ENCODE measurements around the gene TRABD. TPM values are rescaled to one million over a fixed set of nuclear protein-coding genes. Genes with fewer than 3 reads are reported as not detected.

Gene TRABD
- total RNA-seq, 4 donors from 2014 or later, result 35.7 to 78.2 (median 39.1) TPM

GRCh38 chr22:50157709-50158375, 27.9 kb upstream of the TRABD start:
- 67% methylated on average over 19 of the region's 21 CpGs for WGBS

GRCh38 chr22:50160947-50161346, 24.8 kb upstream of the TRABD start:
- no peaks in the 10 kb centered on the region for H3K9me3 ChIP-seq
- peaks cover 10% of the 10 kb centered on the region for H3K27me3 ChIP-seq
- no peak overlapping the region for H3K4me3 ChIP-seq
- H3K4me1 ChIP-seq, result peaks cover 3% of the 10 kb centered on the region
- H3K36me3 ChIP-seq, result no peaks in the 10 kb centered on the region
- WGBS, result 94% methylated on average over 6 of the region's 7 CpGs
- DNase-seq (ENCODE audit: low spot score in 2 of 2), result peak in 1 of 2 donors; percentile 64
- TF ChIP-seq EP300 (IDR thresholded peaks at IDR 0.05) (no peak), POLR2A (IDR thresholded peaks at IDR 0.05) (no peak), POLR2AphosphoS5 (IDR thresholded peaks at IDR 0.05) (no peak)
- TF ChIP-seq, protein P1, sequence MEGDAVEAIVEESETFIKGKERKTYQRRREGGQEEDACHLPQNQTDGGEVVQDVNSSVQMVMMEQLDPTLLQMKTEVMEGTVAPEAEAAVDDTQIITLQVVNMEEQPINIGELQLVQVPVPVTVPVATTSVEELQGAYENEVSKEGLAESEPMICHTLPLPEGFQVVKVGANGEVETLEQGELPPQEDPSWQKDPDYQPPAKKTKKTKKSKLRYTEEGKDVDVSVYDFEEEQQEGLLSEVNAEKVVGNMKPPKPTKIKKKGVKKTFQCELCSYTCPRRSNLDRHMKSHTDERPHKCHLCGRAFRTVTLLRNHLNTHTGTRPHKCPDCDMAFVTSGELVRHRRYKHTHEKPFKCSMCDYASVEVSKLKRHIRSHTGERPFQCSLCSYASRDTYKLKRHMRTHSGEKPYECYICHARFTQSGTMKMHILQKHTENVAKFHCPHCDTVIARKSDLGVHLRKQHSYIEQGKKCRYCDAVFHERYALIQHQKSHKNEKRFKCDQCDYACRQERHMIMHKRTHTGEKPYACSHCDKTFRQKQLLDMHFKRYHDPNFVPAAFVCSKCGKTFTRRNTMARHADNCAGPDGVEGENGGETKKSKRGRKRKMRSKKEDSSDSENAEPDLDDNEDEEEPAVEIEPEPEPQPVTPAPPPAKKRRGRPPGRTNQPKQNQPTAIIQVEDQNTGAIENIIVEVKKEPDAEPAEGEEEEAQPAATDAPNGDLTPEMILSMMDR (IDR thresholded peaks at IDR 0.05), result no peak
- no peak overlapping the region for H3K27ac ChIP-seq

More at GRCh38 chr22:50157709-50158375, 27.9 kb upstream of the TRABD start:
- H3K9me3 ChIP-seq, result no peaks in the 10 kb centered on the region
- peaks cover 3% of the 10 kb centered on the region for H3K4me1 ChIP-seq
- no peak for TF ChIP-seq POLR2AphosphoS5 (IDR thresholded peaks at IDR 0.05)
- TF ChIP-seq EP300 (IDR thresholded peaks at IDR 0.05), result no peak
- TF ChIP-seq POLR2A (IDR thresholded peaks at IDR 0.05), result no peak
- TF ChIP-seq, protein P1 (IDR thresholded peaks at IDR 0.05), result no peak
- peak; percentile 70 to 79 for DNase-seq (ENCODE audit: low spot score in 2 of 2)
- H3K27me3 ChIP-seq, result peaks cover 7% of the 10 kb centered on the region
- no peaks in the 10 kb centered on the region for H3K36me3 ChIP-seq
- no peak overlapping the region for H3K27ac ChIP-seq
- no peak overlapping the region for H3K4me3 ChIP-seq

DNA sequence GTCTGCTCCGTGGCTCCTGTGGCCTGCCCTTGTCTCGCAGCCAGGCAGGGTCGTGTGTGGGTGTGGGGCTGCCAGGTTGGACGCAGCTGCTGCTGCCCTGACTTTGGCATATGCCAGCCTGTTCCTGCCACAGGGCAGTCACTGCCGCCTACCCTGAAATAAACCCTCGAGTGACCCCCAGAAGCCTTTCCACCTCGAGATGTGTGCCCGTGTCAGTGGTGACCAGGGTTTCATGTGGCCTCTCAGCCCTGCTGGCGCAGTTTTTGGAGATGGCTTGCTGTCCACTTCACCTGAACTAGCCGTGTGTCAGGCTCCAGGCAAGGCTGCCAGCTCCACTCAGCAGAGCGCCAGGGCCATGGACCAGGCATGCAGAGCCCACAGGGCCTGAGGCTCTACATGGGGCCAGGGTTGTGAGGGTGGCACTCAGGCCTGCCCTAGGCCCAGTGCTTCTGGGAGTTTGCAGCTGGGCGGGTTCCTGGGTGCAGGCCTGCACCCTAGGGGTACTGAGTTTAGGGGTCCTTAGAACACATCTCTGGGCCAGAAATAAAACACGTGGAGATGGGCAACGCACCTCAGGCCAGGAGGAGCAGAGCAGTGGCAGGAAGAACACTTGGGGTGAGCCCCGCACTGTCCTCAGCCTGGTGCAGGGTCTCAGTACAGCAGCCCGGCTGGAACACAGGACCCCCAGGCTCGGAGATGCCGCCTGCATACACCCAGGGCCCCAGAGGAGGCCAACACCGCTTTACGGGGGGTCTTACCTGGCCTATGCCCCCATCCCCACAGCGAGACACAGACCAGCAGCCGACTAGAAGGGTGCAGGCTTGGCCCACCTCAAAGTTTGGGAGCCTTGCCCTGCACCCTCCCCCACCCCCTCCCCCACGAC, 24.0 kb upstream of the TRABD start:
- 52% methylated on average over 2 of the region's 23 CpGs for WGBS
- no peak overlapping the region for H3K27ac ChIP-seq
- H3K4me1 ChIP-seq, result peaks cover 3% of the 10 kb centered on the region
- TF ChIP-seq POLR2A (IDR thresholded peaks at IDR 0.05) (no peak), POLR2AphosphoS5 (IDR thresholded peaks at IDR 0.05) (no peak), EP300 (IDR thresholded peaks at IDR 0.05) (no peak)
- TF ChIP-seq, protein P1 (IDR thresholded peaks at IDR 0.05), result no peak
- H3K9me3 ChIP-seq, result no peaks in the 10 kb centered on the region
- H3K4me3 ChIP-seq, result no peak overlapping the region
- DNase-seq (ENCODE audit: low spot score in 2 of 2), result peak in 1 of 2 donors; percentile 62
- H3K36me3 ChIP-seq, result no peaks in the 10 kb centered on the region
- peaks cover 10% of the 10 kb centered on the region for H3K27me3 ChIP-seq

DNA sequence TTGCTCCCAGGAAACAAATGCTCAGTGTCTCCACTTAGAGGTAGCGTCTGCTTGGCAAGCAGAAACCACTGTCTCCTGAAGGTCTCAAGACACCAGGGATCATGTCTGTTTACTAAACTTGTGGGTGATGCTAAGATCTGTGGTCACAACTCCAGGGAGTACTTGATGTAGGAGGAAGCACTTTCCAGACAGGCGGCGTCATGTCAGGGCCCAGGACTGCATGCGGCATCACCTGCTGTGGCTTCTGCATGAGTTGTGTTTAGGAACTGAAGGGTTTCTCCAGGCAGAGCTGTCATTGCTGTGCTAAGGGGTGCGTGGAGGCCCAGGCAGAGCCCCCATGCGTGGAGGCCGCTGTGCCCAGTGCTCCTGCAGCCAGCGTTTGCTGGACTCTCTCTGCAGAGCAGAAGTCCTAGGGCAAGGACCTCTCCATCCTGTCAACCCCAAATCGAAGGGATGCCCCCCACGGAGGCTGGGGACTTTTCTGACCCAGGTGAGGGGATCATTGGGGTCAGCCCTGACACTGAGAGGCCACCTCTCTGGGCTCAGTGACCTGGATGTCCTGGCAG, 23.2 kb upstream of the TRABD start:
- DNase-seq (ENCODE audit: low spot score in 2 of 2), result no peak
- no peak overlapping the region for H3K4me3 ChIP-seq
- 76% methylated on average over 4 of the region's 10 CpGs for WGBS
- H3K9me3 ChIP-seq, result no peaks in the 10 kb centered on the region
- H3K4me1 ChIP-seq, result peaks cover 3% of the 10 kb centered on the region
- H3K27ac ChIP-seq, result no peak overlapping the region
- H3K27me3 ChIP-seq, result peaks cover 10% of the 10 kb centered on the region
- H3K36me3 ChIP-seq, result no peaks in the 10 kb centered on the region
- TF ChIP-seq POLR2A (IDR thresholded peaks at IDR 0.05) (no peak), POLR2AphosphoS5 (IDR thresholded peaks at IDR 0.05) (no peak), EP300 (IDR thresholded peaks at IDR 0.05) (no peak)
- TF ChIP-seq, protein P1 (IDR thresholded peaks at IDR 0.05), result no peak
